Hematopoietic multipotent progenitor cell treated with erythropoietin and hydrocortisone succinate and interleukin-3 and kit ligand, for 6 days (in vitro differentiated cells): Measurements from ENCODE around the gene ZNF214.
"Not testable (repeated sequence)": the region's sequence is repeated elsewhere in the genome, so short reads cannot be mapped to it uniquely, and the experiment has no call there.

Source experiments
- DNase-seq: peaks from one replicate; pipeline ENCODE4 v3.0.0-alpha.2; 2015

ZNF214 gene

GRCh38 chr11:6986487-6986886 lies 33.7 kb downstream of the ZNF214 start:
- DNase-seq, result no peak

GRCh38 chr11:6979365-6979764 lies 40.8 kb downstream of the ZNF214 start:
- DNase-seq, result no peak

DNA sequence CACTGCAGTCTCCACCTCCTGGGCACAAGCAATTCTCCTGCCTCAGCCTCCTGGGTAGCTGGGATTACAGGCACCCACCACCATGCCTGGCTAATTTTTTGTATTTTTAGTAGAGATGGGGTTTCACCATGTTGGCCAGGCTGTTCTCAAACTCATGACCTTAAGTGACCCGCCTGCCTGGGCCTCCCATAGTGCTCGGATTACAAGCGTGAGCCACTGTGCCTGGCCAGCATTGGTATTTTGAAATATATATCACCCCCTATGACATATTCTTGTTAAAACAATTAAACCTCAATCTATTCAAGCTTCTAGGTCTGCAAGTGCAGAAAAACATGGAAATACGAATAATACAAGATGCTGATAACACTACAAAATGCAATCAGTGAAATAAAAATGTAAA lies 50.3 kb downstream of the ZNF214 start:
- DNase-seq, result not testable (repeated sequence)

DNA sequence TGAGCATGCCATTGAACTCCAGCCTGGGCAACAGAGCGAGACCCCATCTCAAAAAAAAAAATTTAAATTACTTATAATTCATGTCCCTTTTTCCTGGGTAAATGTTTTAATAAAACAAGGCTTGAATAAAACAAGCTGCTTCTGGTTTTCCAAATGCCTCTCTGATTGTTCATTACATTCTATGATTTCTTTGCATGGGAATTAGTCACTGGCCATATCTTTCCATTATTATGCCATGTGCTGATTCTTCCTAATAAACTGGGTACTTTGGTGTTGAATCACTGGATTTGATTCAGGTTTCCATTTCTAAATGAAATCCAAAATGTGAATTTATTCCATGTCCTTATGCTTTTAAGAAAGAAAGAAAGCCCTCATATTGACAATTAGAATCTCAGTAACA lies 51.3 kb downstream of the ZNF214 start:
- DNase-seq, result no peak

DNA sequence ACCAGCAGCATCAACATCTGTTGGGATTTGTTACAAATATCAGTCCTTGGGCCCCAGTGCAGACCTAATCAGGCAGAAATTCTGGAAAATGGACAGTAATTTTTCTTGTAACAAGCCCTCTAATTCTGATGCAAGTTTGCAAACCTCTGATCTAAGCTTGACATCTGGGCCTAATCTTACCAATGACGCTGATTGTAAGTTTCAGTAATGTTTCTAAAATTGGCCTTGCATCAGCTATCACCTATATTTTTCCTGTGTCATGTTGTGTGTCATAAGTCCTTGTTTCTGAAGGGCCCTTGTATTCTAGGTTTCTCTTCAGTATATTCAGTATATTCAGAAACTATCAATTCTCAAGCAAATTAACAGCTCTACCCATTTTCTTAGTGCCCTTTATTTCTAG lies 57.5 kb downstream of the ZNF214 start:
- DNase-seq, result no peak

- DNase-seq, result no peak
Measured at GRCh38 chr11:6962141-6962540, 58.0 kb downstream of the ZNF214 start.

GRCh38 chr11:6954248-6954647 lies 65.9 kb downstream of the ZNF214 start:
- not testable (repeated sequence) for DNase-seq
